HEK293 (cell line): ENCODE measurements around the gene RPS6KA2.

Experiments used
- CTCF ChIA-PET: fragments of 350-600 bp; formaldehyde crosslinking; extraction: SDS; loops from one replicate; lab custom pipeline; 2021; ENCODE audit warnings: antibody characterized with exemption; lab: Yijun Ruan, JAX
- POLR2A ChIA-PET: fragments of 300-600 bp; formaldehyde crosslinking; extraction: SDS; loops from one replicate; lab custom pipeline; 2020; ENCODE audit warnings: antibody characterized with exemption, inconsistent platforms; lab: Yijun Ruan, JAX
- H3K27ac ChIP-seq: fragments of 200-500 bp; sonication (Bioruptor generic); 2 replicates; pipeline ENCODE4 v1.5.1; 2014; ENCODE audit warnings: low read depth, low read length, control low read depth, inconsistent platforms; ENCODE audit errors: extremely low read depth
- H3K36me3 ChIP-seq, 2 experiments: fragments of 200-500 bp in 1 of 2; sonication (Bioruptor generic) in 1 of 2; 1 replicate in 1 of 2; 2 replicates in 1 of 2; pipeline ENCODE4 v1.5.1; 2014 to 2017; ENCODE audit warnings: inconsistent platforms in 2 of 2, low read length in 2 of 2; ENCODE audit not compliant: control insufficient read depth in 2 of 2, insufficient read depth in 1 of 2
- H3K4me1 ChIP-seq: fragments of 200-500 bp; sonication (Bioruptor generic); 2 replicates; pipeline ENCODE4 v1.5.1; 2014; ENCODE audit warnings: mild to moderate bottlenecking, low read length, inconsistent platforms; ENCODE audit not compliant: control insufficient read depth, insufficient read depth
- H3K4me3 ChIP-seq: 2 replicates; pipeline ENCODE4 v1.5.1; 2011; ENCODE audit warnings: low read depth, mild to moderate bottlenecking, control low read depth, low read length, moderate library complexity
- H3K9me3 ChIP-seq: fragments of 200-500 bp; sonication (Bioruptor generic); 2 replicates; pipeline ENCODE4 v1.5.1; 2014; ENCODE audit warnings: low read depth, low read length, inconsistent platforms; ENCODE audit not compliant: control insufficient read depth, insufficient read depth
- PRDM1 ChIP-seq: fragments of 450-650 bp; formaldehyde crosslinking; IDR thresholded peaks from 2 replicates; pipeline ENCODE4; 2016; ENCODE audit warnings: missing biosample characterization, missing genetic modification characterization
- RBAK ChIP-seq: fragments of 450-650 bp; formaldehyde crosslinking; IDR thresholded peaks from 2 replicates; pipeline ENCODE4 v1.5.1; 2016; ENCODE audit warnings: missing biosample characterization, missing genetic modification characterization
- TRIM28 ChIP-seq: IDR thresholded peaks from 2 replicates; pipeline ENCODE4 v1.6.1; 2011; ENCODE audit warnings: low read length, control low read depth, borderline replicate concordance
- ZBTB1 ChIP-seq: fragments of 450-650 bp; formaldehyde crosslinking; IDR thresholded peaks from 2 replicates; pipeline ENCODE4 v1.5.1; 2016; ENCODE audit warnings: missing biosample characterization, missing genetic modification characterization
- ZBTB21 ChIP-seq: fragments of 450-650 bp; formaldehyde crosslinking; IDR thresholded peaks from 2 replicates; pipeline ENCODE4 v1.5.1; 2017; ENCODE audit warnings: missing biosample characterization, missing genetic modification characterization
- ZNF157 ChIP-seq: fragments of 450-650 bp; formaldehyde crosslinking; IDR thresholded peaks from 2 replicates; pipeline ENCODE4 v1.5.1; 2016; ENCODE audit warnings: missing biosample characterization, missing genetic modification characterization
- ZNF174 ChIP-seq: fragments of 450-650 bp; formaldehyde crosslinking; IDR thresholded peaks from 2 replicates; pipeline ENCODE4 v1.5.0; 2017; ENCODE audit warnings: missing biosample characterization, mild to moderate bottlenecking, missing genetic modification characterization
- ZNF202 ChIP-seq: fragments of 450-650 bp; formaldehyde crosslinking; IDR thresholded peaks from 2 replicates; pipeline ENCODE4 v1.5.1; 2016; ENCODE audit warnings: missing biosample characterization, missing genetic modification characterization, borderline replicate concordance
- ZNF24 ChIP-seq: fragments of 450-650 bp; formaldehyde crosslinking; IDR thresholded peaks from 2 replicates; pipeline ENCODE4 v1.5.1; 2016; ENCODE audit warnings: missing biosample characterization, missing genetic modification characterization
- ZNF248 ChIP-seq: fragments of 450-650 bp; formaldehyde crosslinking; IDR thresholded peaks from 2 replicates; pipeline ENCODE4 v1.5.1; 2017; ENCODE audit warnings: missing biosample characterization, missing genetic modification characterization
- ZNF391 ChIP-seq: fragments of 450-650 bp; formaldehyde crosslinking; IDR thresholded peaks from 2 replicates; pipeline ENCODE4 v1.5.1; 2016; ENCODE audit warnings: low read depth, missing biosample characterization, missing genetic modification characterization, borderline replicate concordance
- ZNF501 ChIP-seq: fragments of 450-650 bp; formaldehyde crosslinking; IDR thresholded peaks from 2 replicates; pipeline ENCODE4 v1.5.1; 2016; ENCODE audit warnings: missing biosample characterization, missing genetic modification characterization
- ZNF561 ChIP-seq: fragments of 450-650 bp; IDR thresholded peaks from 2 replicates; pipeline ENCODE4 v1.5.1; 2018; ENCODE audit warnings: missing biosample characterization, missing genetic modification characterization, borderline replicate concordance
- ZNF624 ChIP-seq: fragments of 450-650 bp; formaldehyde crosslinking; IDR thresholded peaks from 2 replicates; pipeline ENCODE4 v1.5.1; 2017; ENCODE audit warnings: missing biosample characterization, missing genetic modification characterization
- TF ChIP-seq, protein P1 (sequence below): fragments of 450-650 bp; formaldehyde crosslinking; IDR thresholded peaks from 2 replicates; pipeline ENCODE4 v1.5.1; 2016; ENCODE audit warnings: missing biosample characterization, missing genetic modification characterization
- TF ChIP-seq, protein P2 (sequence below): fragments of 450-650 bp; formaldehyde crosslinking; IDR thresholded peaks from 2 replicates; pipeline ENCODE4 v1.5.1; 2017; ENCODE audit warnings: missing biosample characterization, missing genetic modification characterization
- TF ChIP-seq, protein P3 (sequence below): fragments of 450-650 bp; formaldehyde crosslinking; IDR thresholded peaks from 2 replicates; pipeline ENCODE4 v1.5.1; 2016; ENCODE audit warnings: missing biosample characterization, missing genetic modification characterization, low read depth
- TF ChIP-seq, protein P4 (sequence below): fragments of 450-650 bp; formaldehyde crosslinking; IDR thresholded peaks from 2 replicates; pipeline ENCODE4 v1.5.1; 2016; ENCODE audit warnings: missing biosample characterization, missing genetic modification characterization
- TF ChIP-seq, protein P5 (sequence below): fragments of 450-650 bp; formaldehyde crosslinking; IDR thresholded peaks from 2 replicates; pipeline ENCODE4 v1.5.1; 2016; ENCODE audit warnings: missing biosample characterization, missing genetic modification characterization
- TF ChIP-seq, protein P6 (sequence below): fragments of 450-650 bp; formaldehyde crosslinking; IDR thresholded peaks from 2 replicates; pipeline ENCODE4 v1.5.1; 2016; ENCODE audit warnings: missing biosample characterization, missing genetic modification characterization

RPS6KA2 gene

DNA sequence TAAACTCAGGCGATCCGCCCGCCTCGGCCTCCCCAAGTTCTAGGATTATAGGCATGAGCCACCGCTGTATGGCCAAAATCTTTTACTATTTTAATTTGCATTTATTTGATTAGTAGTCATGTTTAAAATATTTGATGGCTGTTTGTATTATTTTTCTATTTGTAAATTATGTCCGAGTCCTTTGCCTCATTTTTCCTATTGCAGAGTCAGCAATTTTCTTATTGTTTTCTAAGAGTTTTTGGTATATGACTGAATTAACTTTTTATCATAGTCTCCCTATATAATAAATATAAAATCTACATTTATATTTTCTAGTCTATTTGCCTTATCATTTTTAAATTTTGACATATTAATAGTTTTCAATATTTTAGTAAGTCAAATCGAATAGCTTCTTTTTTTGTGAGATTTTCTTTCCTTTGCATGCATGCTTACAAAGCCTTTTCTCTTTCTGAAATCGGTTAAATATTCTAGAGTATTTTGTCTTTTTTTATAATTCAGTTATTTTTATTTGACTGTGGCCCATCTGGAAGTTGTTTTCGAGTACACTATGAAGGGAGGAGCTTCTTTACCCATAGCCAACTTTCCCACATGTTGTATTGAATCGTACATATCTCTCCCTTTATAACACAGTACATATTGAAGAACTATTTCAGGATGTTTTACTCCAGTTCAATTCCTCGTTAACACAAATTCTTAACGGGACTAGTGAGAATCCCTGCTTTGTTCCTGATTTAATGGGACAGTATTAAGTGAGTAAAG lies 34.5 kb upstream of the RPS6KA2 start (continued):
- no peak for TF ChIP-seq TRIM28
- no peak for TF ChIP-seq ZNF501
- TF ChIP-seq PRDM1 (tag by site-specific recombination) = no peak
- no peak for TF ChIP-seq ZNF561 (tag by site-specific recombination)
- no peak for TF ChIP-seq RBAK
- TF ChIP-seq ZNF24 (tag by site-specific recombination) = no peak
- TF ChIP-seq, protein P1, sequence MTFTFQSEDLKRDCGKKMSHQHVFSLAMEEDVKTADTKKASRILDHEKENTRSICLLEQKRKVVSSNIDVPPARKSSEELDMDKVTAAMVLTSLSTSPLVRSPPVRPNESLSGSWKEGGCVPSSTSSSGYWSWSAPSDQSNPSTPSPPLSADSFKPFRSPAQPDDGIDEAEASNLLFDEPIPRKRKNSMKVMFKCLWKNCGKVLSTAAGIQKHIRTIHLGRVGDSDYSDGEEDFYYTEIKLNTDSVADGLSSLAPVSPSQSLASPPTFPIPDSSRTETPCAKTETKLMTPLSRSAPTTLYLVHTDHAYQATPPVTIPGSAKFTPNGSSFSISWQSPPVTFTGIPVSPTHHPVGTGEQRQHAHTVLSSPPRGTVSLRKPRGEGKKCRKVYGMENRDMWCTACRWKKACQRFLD (tag by site-specific recombination) = no peak
- no peak for TF ChIP-seq ZNF174 (tag by site-specific recombination)
- TF ChIP-seq ZBTB21 (tag by site-specific recombination) = no peak

DNA sequence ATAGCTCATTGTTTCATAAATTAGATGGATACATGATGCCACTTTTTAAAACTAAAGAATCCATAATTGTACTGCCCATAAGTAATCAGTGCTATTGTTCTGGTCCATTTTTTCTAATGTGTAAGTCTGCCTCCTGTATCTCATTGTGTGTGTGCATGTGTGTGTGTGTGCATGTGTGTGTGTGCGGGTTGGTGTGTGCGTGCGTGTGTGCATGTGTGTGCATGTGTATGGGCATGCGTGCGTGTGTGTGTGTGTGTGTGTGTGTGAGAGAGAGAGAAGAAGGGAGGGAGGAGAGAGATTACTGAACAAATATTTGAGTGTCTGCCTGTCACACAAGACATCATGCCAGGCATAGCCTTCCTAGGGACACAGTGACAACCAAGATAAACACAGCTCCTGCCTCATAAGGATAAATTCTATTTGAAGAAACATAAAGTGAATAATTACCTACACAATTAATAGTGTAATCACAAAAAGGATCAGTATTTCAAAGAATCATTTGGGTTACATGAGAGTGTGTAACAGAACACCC lies 33.2 kb upstream of the RPS6KA2 start:
- H3K4me3 ChIP-seq = no peak overlapping the region
- ChIA-PET CTCF (interaction anchor here (0.7 kb wide), 2 partner anchors 63 to 133 kb away, joined by 3 read pairs; no protein-coding TSS in a partner anchor), POLR2A (no interaction called here)
- H3K36me3 ChIP-seq = no peaks in the 10 kb centered on the region
- no peak overlapping the region for H3K27ac ChIP-seq
- no peaks in the 10 kb centered on the region for H3K4me1 ChIP-seq
- H3K9me3 ChIP-seq = no peaks in the 10 kb centered on the region
- TF ChIP-seq, protein P2, sequence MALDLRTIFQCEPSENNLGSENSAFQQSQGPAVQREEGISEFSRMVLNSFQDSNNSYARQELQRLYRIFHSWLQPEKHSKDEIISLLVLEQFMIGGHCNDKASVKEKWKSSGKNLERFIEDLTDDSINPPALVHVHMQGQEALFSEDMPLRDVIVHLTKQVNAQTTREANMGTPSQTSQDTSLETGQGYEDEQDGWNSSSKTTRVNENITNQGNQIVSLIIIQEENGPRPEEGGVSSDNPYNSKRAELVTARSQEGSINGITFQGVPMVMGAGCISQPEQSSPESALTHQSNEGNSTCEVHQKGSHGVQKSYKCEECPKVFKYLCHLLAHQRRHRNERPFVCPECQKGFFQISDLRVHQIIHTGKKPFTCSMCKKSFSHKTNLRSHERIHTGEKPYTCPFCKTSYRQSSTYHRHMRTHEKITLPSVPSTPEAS (tag by site-specific recombination) = peak; percentile 98
- TF ChIP-seq, protein P3, sequence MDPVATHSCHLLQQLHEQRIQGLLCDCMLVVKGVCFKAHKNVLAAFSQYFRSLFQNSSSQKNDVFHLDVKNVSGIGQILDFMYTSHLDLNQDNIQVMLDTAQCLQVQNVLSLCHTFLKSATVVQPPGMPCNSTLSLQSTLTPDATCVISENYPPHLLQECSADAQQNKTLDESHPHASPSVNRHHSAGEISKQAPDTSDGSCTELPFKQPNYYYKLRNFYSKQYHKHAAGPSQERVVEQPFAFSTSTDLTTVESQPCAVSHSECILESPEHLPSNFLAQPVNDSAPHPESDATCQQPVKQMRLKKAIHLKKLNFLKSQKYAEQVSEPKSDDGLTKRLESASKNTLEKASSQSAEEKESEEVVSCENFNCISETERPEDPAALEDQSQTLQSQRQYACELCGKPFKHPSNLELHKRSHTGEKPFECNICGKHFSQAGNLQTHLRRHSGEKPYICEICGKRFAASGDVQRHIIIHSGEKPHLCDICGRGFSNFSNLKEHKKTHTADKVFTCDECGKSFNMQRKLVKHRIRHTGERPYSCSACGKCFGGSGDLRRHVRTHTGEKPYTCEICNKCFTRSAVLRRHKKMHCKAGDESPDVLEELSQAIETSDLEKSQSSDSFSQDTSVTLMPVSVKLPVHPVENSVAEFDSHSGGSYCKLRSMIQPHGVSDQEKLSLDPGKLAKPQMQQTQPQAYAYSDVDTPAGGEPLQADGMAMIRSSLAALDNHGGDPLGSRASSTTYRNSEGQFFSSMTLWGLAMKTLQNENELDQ (tag by site-specific recombination) = no peak
- TF ChIP-seq ZNF391 (tag by site-specific recombination) (no peak), ZNF202 (tag by site-specific recombination) (no peak)

DNA sequence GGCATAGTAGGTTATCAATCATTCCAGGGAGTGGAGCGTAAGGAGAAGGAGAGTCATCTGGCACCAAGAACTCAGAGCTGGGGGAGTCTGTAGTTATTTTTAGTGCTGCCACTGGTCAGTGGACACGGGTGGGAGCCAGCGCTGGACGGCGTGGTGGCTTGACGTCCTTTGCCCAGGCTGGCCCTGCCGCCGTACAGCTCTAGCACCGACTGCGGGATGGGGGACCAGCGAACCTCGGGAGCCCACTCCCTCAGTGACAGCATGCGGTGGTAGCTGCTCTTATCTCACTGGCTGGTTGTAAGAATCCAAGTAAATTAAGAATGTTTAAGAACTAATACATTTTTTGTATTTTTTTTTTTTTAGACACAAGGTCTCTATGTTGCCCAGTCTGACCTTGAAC lies 32.5 kb upstream of the RPS6KA2 start:
- POLR2A ChIA-PET = no interaction called here
- CTCF ChIA-PET = interaction anchor here (0.7 kb wide), 1 partner anchor 64 kb away, joined by 3 read pairs; no protein-coding TSS in a partner anchor
- TF ChIP-seq, protein P4, sequence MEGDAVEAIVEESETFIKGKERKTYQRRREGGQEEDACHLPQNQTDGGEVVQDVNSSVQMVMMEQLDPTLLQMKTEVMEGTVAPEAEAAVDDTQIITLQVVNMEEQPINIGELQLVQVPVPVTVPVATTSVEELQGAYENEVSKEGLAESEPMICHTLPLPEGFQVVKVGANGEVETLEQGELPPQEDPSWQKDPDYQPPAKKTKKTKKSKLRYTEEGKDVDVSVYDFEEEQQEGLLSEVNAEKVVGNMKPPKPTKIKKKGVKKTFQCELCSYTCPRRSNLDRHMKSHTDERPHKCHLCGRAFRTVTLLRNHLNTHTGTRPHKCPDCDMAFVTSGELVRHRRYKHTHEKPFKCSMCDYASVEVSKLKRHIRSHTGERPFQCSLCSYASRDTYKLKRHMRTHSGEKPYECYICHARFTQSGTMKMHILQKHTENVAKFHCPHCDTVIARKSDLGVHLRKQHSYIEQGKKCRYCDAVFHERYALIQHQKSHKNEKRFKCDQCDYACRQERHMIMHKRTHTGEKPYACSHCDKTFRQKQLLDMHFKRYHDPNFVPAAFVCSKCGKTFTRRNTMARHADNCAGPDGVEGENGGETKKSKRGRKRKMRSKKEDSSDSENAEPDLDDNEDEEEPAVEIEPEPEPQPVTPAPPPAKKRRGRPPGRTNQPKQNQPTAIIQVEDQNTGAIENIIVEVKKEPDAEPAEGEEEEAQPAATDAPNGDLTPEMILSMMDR = no peak
- TF ChIP-seq, protein P5, sequence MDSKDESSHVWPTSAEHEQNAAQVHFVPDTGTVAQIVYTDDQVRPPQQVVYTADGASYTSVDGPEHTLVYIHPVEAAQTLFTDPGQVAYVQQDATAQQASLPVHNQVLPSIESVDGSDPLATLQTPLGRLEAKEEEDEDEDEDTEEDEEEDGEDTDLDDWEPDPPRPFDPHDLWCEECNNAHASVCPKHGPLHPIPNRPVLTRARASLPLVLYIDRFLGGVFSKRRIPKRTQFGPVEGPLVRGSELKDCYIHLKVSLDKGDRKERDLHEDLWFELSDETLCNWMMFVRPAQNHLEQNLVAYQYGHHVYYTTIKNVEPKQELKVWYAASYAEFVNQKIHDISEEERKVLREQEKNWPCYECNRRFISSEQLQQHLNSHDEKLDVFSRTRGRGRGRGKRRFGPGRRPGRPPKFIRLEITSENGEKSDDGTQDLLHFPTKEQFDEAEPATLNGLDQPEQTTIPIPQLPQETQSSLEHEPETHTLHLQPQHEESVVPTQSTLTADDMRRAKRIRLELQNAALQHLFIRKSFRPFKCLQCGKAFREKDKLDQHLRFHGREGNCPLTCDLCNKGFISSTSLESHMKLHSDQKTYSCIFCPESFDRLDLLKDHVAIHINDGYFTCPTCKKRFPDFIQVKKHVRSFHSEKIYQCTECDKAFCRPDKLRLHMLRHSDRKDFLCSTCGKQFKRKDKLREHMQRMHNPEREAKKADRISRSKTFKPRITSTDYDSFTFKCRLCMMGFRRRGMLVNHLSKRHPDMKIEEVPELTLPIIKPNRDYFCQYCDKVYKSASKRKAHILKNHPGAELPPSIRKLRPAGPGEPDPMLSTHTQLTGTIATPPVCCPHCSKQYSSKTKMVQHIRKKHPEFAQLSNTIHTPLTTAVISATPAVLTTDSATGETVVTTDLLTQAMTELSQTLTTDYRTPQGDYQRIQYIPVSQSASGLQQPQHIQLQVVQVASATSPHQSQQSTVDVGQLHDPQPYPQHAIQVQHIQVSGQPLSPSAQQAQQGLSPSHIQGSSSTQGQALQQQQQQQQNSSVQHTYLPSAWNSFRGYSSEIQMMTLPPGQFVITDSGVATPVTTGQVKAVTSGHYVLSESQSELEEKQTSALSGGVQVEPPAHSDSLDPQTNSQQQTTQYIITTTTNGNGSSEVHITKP (tag by site-specific recombination) = no peak
- no peak for TF ChIP-seq ZNF624 (tag by site-specific recombination)
- TF ChIP-seq ZNF248 (tag by site-specific recombination) = no peak
- TF ChIP-seq, protein P6, sequence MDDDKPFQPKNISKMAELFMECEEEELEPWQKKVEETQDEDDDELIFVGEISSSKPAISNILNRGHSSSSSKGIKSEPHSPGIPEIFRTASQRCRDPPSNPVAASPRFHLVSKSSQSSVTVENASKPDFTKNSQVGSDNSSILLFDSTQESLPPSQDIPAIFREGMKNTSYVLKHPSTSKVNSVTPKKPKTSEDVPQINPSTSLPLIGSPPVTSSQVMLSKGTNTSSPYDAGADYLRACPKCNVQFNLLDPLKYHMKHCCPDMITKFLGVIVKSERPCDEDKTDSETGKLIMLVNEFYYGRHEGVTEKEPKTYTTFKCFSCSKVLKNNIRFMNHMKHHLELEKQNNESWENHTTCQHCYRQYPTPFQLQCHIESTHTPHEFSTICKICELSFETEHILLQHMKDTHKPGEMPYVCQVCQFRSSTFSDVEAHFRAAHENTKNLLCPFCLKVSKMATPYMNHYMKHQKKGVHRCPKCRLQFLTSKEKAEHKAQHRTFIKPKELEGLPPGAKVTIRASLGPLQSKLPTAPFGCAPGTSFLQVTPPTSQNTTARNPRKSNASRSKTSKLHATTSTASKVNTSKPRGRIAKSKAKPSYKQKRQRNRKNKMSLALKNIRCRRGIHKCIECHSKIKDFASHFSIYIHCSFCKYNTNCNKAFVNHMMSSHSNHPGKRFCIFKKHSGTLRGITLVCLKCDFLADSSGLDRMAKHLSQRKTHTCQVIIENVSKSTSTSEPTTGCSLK (tag by site-specific recombination) = no peak
- no peak for TF ChIP-seq ZBTB1 (tag by site-specific recombination)
- no peak for TF ChIP-seq ZNF157 (tag by site-specific recombination)

More for the DNA sequence above, 32.5 kb upstream of the RPS6KA2 start:
- H3K9me3 ChIP-seq = no peaks in the 10 kb centered on the region
- no peak overlapping the region for H3K27ac ChIP-seq
- H3K36me3 ChIP-seq = no peaks in the 10 kb centered on the region
- no peak overlapping the region for H3K4me3 ChIP-seq
- no peaks in the 10 kb centered on the region for H3K4me1 ChIP-seq
